Immature natural killer cell (primary cell): Measurements from ENCODE around the gene SH3D21. TPM values are rescaled to one million over a fixed set of nuclear protein-coding genes. Genes with fewer than 3 reads are reported as not detected.
A peak's percentile ranks its signal among the peaks of the same experiment; 100 is the strongest.

Experiments used
- DNase-seq, 3 donors: peaks; one replicate each; pipeline ENCODE4 v3.0.0; 2022; ENCODE audit warnings: mixed read lengths in 1 of 3
- H3K27ac Mint-ChIP-seq, 6 donors: one replicate each; pipeline ENCODE4 v1.8.0; 2020; ENCODE audit warnings: mixed read lengths in 6 of 6, mild to moderate bottlenecking in 5 of 6, inconsistent platforms in 4 of 6, moderate library complexity in 3 of 6
- H3K27me3 Mint-ChIP-seq, 3 donors: one replicate each; pipeline ENCODE4 v1.8.0; 2020 to 2021; ENCODE audit warnings: low read depth in 3 of 3, mild to moderate bottlenecking in 3 of 3, mixed read lengths in 3 of 3, moderate library complexity in 3 of 3, inconsistent platforms in 1 of 3
- H3K36me3 Mint-ChIP-seq, 3 donors: one replicate each; pipeline ENCODE4 v1.8.0; 2020; ENCODE audit warnings: mixed read lengths in 3 of 3, inconsistent platforms in 2 of 3, mild to moderate bottlenecking in 2 of 3
- H3K4me1 Mint-ChIP-seq, 2 donors: one replicate each; pipeline ENCODE4 v1.8.0; 2020; ENCODE audit warnings: inconsistent platforms in 2 of 2, mild to moderate bottlenecking in 2 of 2, mixed read lengths in 2 of 2, moderate library complexity in 1 of 2
- H3K4me3 Mint-ChIP-seq, 5 donors: one replicate each; pipeline ENCODE4 v1.8.0; 2020; ENCODE audit warnings: mild to moderate bottlenecking in 5 of 5, mixed read lengths in 5 of 5, inconsistent platforms in 3 of 5, moderate library complexity in 3 of 5
- H3K9me3 Mint-ChIP-seq, 6 donors: one replicate each; pipeline ENCODE4 v1.8.0; 2020; ENCODE audit warnings: mild to moderate bottlenecking in 6 of 6, mixed read lengths in 6 of 6, inconsistent platforms in 4 of 6, moderate library complexity in 3 of 6
- polyA plus RNA-seq, 3 donors: library from polyadenylated mRNA; unstranded; fragments of 300-500 nt; fragmentation: Illumina TruSeq; gene quantifications; one replicate each; pipeline ENCODE4 v1.2.3, GENCODE V29; 2021

Gene SH3D21
- under 1 TPM in 2 of 3 donors, not detected in 1; 0.26 to 0.96 TPM for polyA plus RNA-seq

GRCh38 chr1:36306210-36306901 lies at the start of gene SH3D21:
Gene SH3D21, plus strand, starts transcription at chr1:36306368. Its CDS starts 53 bp downstream, at chr1:36306421.
- Mint-ChIP-seq H3K27ac (peak within 1 kb of the TSS; percentile 40 to 92 (median 84)), H3K36me3 (peaks cover 8 to 19% (median 18%) of the 10 kb centered on the region in 3 donors), H3K4me3 (peak within 1 kb of the TSS; percentile 86 to 97 (median 96)), H3K4me1 (peaks cover 14 to 15% of the 10 kb centered on the region in 2 donors), H3K27me3 (peaks cover 0 to 4% (median 2%) of the 10 kb centered on the region in 3 donors), H3K9me3 (no peaks in the 10 kb centered on the region)
- DNase-seq = peak; percentile 40 to 46 (median 45)

GRCh38 chr1:36256558-36257374 lies 49.4 kb upstream of the SH3D21 start:
- H3K4me1 Mint-ChIP-seq = peaks cover 42 to 67% of the 10 kb centered on the region in 2 donors
- H3K27ac Mint-ChIP-seq = peak overlapping the region in 3 of 6 donors; percentile 6 to 46 (median 41)
- no peaks in the 10 kb centered on the region for H3K27me3 Mint-ChIP-seq
- peaks cover 0 to 9% (median 7%) of the 10 kb centered on the region in 3 donors for H3K36me3 Mint-ChIP-seq
- no peaks in the 10 kb centered on the region for H3K9me3 Mint-ChIP-seq
- no peak overlapping the region for H3K4me3 Mint-ChIP-seq
- DNase-seq = no peak

GRCh38 chr1:36257375-36257767 lies 48.8 kb upstream of the SH3D21 start:
- no peak overlapping the region for H3K4me3 Mint-ChIP-seq
- H3K4me1 Mint-ChIP-seq = peaks cover 38 to 64% of the 10 kb centered on the region in 2 donors
- H3K9me3 Mint-ChIP-seq = no peaks in the 10 kb centered on the region
- peaks cover 0 to 15% (median 7%) of the 10 kb centered on the region in 3 donors for H3K36me3 Mint-ChIP-seq
- no peak for DNase-seq
- H3K27ac Mint-ChIP-seq = peak overlapping the region in 5 of 6 donors; percentile 6 to 46 (median 31)
- H3K27me3 Mint-ChIP-seq = no peaks in the 10 kb centered on the region

- Mint-ChIP-seq H3K4me1 (peaks cover 30 to 63% of the 10 kb centered on the region in 2 donors), H3K4me3 (no peak overlapping the region), H3K9me3 (no peaks in the 10 kb centered on the region), H3K27me3 (no peaks in the 10 kb centered on the region), H3K36me3 (peaks cover 0 to 16% (median 7%) of the 10 kb centered on the region in 3 donors), H3K27ac (peak overlapping the region in 1 of 6 donors; percentile 20)
- no peak for DNase-seq
Observed at GRCh38 chr1:36258960-36259344, 47.2 kb upstream of the SH3D21 start.

GRCh38 chr1:36268981-36269380 lies 37.2 kb upstream of the SH3D21 start:
- no peak overlapping the region for H3K4me3 Mint-ChIP-seq
- peak overlapping the region in 2 of 6 donors; percentile 17 to 46 for H3K27ac Mint-ChIP-seq
- H3K9me3 Mint-ChIP-seq = no peaks in the 10 kb centered on the region
- peaks cover 0 to 2% (median 0%) of the 10 kb centered on the region in 3 donors for H3K27me3 Mint-ChIP-seq
- H3K4me1 Mint-ChIP-seq = peaks cover 20 to 51% of the 10 kb centered on the region in 2 donors
- peaks cover 0 to 17% (median 7%) of the 10 kb centered on the region in 3 donors for H3K36me3 Mint-ChIP-seq
- DNase-seq = no peak

GRCh38 chr1:36269408-36269838 lies 36.7 kb upstream of the SH3D21 start:
- Mint-ChIP-seq H3K9me3 (no peaks in the 10 kb centered on the region), H3K4me3 (no peak overlapping the region), H3K36me3 (peaks cover 0 to 13% (median 7%) of the 10 kb centered on the region in 3 donors), H3K4me1 (peaks cover 16 to 46% of the 10 kb centered on the region in 2 donors), H3K27me3 (peaks cover 0 to 2% (median 0%) of the 10 kb centered on the region in 3 donors), H3K27ac (peak overlapping the region in 4 of 6 donors; percentile 11 to 70 (median 54))
- DNase-seq = no peak

GRCh38 chr1:36273024-36273423 lies 33.1 kb upstream of the SH3D21 start:
- Mint-ChIP-seq H3K36me3 (peaks cover 0 to 12% (median 7%) of the 10 kb centered on the region in 3 donors), H3K4me1 (peaks cover 16 to 39% of the 10 kb centered on the region in 2 donors), H3K27ac (peak overlapping the region in 3 of 6 donors; percentile 27 to 32 (median 30)), H3K4me3 (no peak overlapping the region), H3K9me3 (no peaks in the 10 kb centered on the region), H3K27me3 (peaks cover 0 to 2% (median 2%) of the 10 kb centered on the region in 3 donors)
- DNase-seq = no peak

- H3K4me1 Mint-ChIP-seq = peaks cover 15 to 34% of the 10 kb centered on the region in 2 donors
- peak overlapping the region in 2 of 6 donors; percentile 8 to 17 for H3K27ac Mint-ChIP-seq
- H3K27me3 Mint-ChIP-seq = peaks cover 0 to 2% (median 0%) of the 10 kb centered on the region in 3 donors
Observed at GRCh38 chr1:36274201-36274600, 32.0 kb upstream of the SH3D21 start.

GRCh38 chr1:36276688-36277087 lies 29.5 kb upstream of the SH3D21 start:
- H3K4me3 Mint-ChIP-seq = no peak overlapping the region
- no peak for DNase-seq
- H3K9me3 Mint-ChIP-seq = no peaks in the 10 kb centered on the region
- H3K27me3 Mint-ChIP-seq = peaks cover 0 to 2% (median 0%) of the 10 kb centered on the region in 3 donors
- peaks cover 22 to 46% of the 10 kb centered on the region in 2 donors for H3K4me1 Mint-ChIP-seq
- H3K27ac Mint-ChIP-seq = peak overlapping the region in 1 of 6 donors; percentile 22
- H3K36me3 Mint-ChIP-seq = peaks cover 0 to 10% (median 3%) of the 10 kb centered on the region in 3 donors

More at GRCh38 chr1:36274201-36274600, 32.0 kb upstream of the SH3D21 start:
- no peak for DNase-seq
- no peak overlapping the region for H3K4me3 Mint-ChIP-seq
- H3K36me3 Mint-ChIP-seq = peaks cover 0 to 12% (median 7%) of the 10 kb centered on the region in 3 donors
- no peaks in the 10 kb centered on the region for H3K9me3 Mint-ChIP-seq

- Mint-ChIP-seq H3K27me3 (peaks cover 0 to 2% (median 0%) of the 10 kb centered on the region in 3 donors), H3K4me3 (no peak overlapping the region), H3K9me3 (no peaks in the 10 kb centered on the region), H3K36me3 (peaks cover 0 to 12% (median 0%) of the 10 kb centered on the region in 3 donors), H3K4me1 (peaks cover 19 to 36% of the 10 kb centered on the region in 2 donors), H3K27ac (peak overlapping the region in 3 of 6 donors; percentile 16 to 74 (median 32))
- DNase-seq = no peak
Observed at GRCh38 chr1:36279110-36279788, 26.9 kb upstream of the SH3D21 start.

GRCh38 chr1:36279789-36280296 lies 26.3 kb upstream of the SH3D21 start:
- Mint-ChIP-seq H3K4me3 (no peak overlapping the region), H3K27me3 (peaks cover 0 to 2% (median 0%) of the 10 kb centered on the region in 3 donors), H3K27ac (peak overlapping the region; percentile 4 to 84 (median 60)), H3K4me1 (peaks cover 19 to 36% of the 10 kb centered on the region in 2 donors), H3K9me3 (no peaks in the 10 kb centered on the region), H3K36me3 (peaks cover 0 to 13% (median 0%) of the 10 kb centered on the region in 3 donors)
- no peak for DNase-seq

GRCh38 chr1:36284061-36284460 lies 22.1 kb upstream of the SH3D21 start:
- H3K9me3 Mint-ChIP-seq = no peaks in the 10 kb centered on the region
- peaks cover 8 to 41% (median 13%) of the 10 kb centered on the region in 3 donors for H3K36me3 Mint-ChIP-seq
- H3K4me3 Mint-ChIP-seq = no peak overlapping the region
- DNase-seq = no peak
- H3K27ac Mint-ChIP-seq = peak overlapping the region in 4 of 6 donors; percentile 63 to 73 (median 64)
- no peaks in the 10 kb centered on the region for H3K27me3 Mint-ChIP-seq
- peaks cover 21 to 48% of the 10 kb centered on the region in 2 donors for H3K4me1 Mint-ChIP-seq

- no peak overlapping the region for H3K4me3 Mint-ChIP-seq
- peaks cover 9 to 44% (median 16%) of the 10 kb centered on the region in 3 donors for H3K36me3 Mint-ChIP-seq
- no peak for DNase-seq
- H3K9me3 Mint-ChIP-seq = no peaks in the 10 kb centered on the region
- peak overlapping the region in 3 of 6 donors; percentile 45 to 64 (median 63) for H3K27ac Mint-ChIP-seq
- no peaks in the 10 kb centered on the region for H3K27me3 Mint-ChIP-seq
- H3K4me1 Mint-ChIP-seq = peaks cover 18 to 43% of the 10 kb centered on the region in 2 donors
Observed at GRCh38 chr1:36284517-36284916, 21.7 kb upstream of the SH3D21 start.
